Hematopoietic multipotent progenitor cell treated with erythropoietin and hydrocortisone succinate and interleukin-3 and kit ligand, for 17 days (in vitro differentiated cells): ENCODE data around the gene SBK3.
"Not testable (repeated sequence)": the region's sequence is repeated elsewhere in the genome, so short reads cannot be mapped to it uniquely, and the experiment has no call there.

Experiments
- DNase-seq: peaks from one replicate; pipeline ENCODE4 v3.0.0-alpha.2; 2015; ENCODE audit warnings: low spot score

The SBK3 gene

GRCh38 chr19:55516878-55517620, 28.3 kb downstream of the SBK3 start:
- peak; percentile 94 for DNase-seq

- DNase-seq = no peak
These were observed 37.2 kb downstream of the SBK3 start for GRCh38 chr19:55508120-55508519.

- no peak for DNase-seq
These were observed 40.4 kb downstream of the SBK3 start for GRCh38 chr19:55504981-55505380.

GRCh38 chr19:55504252-55504603, 41.1 kb downstream of the SBK3 start:
- no peak for DNase-seq

GRCh38 chr19:55503502-55504251, 41.7 kb downstream of the SBK3 start:
- peak; percentile 92 for DNase-seq

DNA sequence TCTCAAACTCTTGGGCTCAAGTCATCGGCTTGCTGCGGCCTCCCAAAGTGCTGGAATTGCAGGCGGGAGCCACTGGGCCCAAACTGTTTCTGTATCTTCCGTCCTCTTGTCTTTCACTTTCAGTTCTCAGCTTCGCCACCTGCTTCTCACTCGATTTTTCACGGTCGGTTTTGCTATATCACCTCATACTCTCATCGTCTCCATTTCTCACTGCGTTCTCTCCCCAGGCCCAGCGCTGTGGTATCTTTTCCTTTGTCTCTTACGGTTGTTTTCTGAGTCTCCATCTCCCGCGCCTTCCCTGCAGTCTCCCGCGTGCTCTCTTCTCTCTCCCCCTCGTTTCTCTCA, 42.2 kb downstream of the SBK3 start:
- no peak for DNase-seq

DNA sequence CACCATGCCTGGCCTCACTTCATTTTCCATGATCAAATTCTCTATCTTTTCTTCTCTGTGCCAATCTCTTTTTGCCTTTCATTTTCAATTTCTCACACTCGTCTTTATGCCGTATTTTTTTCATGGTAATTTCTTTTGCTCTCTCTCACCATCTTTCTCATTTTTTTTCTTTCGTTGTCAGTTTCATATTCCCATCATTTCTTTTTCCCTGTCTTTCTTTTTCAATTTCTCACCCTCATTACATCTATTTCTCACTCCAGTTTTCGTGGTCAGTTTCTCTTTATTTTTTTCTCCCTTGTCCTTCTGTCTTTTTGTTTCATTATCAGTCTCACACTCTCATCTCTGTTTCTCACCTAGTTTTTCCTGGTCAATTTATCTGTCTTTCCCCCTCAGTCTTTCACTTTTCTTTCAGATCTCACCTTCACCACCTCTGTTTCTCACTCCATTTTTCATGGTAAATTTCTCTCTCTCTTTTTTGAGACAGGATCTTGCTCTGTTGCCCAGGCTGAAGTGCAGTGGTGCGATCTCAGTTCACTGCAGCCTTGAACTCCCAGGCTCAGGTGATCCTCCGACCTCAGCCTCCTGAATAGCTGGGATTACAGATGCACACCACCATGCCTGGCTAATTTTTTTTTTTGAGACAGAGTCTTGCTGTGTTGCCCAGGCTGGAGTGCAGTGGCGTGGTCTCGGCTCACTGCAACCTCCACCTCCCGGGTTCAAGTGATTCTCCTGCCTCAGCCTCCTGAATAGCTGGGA, 43.0 kb downstream of the SBK3 start:
- DNase-seq = no peak

DNA sequence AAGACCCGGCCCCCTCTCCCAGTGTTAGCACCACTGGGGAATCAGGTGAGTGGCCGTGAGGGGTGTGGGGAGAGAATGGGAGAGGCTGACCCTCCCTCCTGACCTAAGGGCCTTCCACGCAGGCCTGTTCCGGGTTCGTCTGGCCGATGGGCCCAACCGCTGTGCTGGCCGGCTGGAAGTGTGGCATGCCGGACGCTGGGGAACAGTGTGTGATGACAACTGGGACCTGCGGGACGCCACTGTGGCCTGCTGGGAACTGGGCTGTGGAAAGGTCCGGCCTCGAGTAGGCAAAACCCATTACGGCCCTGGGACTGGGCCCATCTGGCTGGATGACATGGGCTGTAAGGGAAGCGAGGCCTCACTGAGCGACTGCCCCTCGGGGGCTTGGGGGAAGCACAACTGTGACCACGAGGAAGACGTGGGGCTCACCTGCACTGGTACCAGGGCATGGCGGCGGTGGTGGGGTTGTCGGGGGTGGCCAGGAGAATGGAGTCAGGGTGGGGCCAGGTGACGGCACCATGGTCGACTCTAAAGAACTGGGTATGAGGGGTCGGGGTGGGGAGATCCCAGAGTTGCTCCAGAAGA, 44.9 kb downstream of the SBK3 start:
- no peak for DNase-seq

GRCh38 chr19:55498246-55498840, 47.0 kb downstream of the SBK3 start:
- DNase-seq = no peak

GRCh38 chr19:55497763-55498162, 47.6 kb downstream of the SBK3 start:
- no peak for DNase-seq

DNA sequence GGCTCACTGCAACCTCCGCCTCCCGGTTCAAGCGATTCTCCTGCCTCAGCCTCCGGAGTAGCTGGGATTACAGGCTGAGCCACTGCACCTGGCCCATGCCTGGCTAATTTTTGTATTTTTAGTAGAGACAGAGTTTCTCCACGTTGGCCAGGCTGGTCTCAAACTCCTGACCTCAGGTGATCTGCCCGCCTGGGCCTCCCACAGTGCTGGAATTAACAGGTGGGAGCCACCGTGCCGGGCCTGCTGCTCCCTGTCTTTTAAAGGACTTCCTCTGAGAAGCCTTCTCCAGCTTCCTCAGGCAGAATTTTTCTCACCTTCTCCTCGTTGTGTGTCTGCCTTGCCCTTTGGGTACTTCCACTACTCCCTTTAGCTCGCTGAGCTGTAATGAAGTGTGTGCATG, 48.5 kb downstream of the SBK3 start:
- DNase-seq = not testable (repeated sequence)

DNA sequence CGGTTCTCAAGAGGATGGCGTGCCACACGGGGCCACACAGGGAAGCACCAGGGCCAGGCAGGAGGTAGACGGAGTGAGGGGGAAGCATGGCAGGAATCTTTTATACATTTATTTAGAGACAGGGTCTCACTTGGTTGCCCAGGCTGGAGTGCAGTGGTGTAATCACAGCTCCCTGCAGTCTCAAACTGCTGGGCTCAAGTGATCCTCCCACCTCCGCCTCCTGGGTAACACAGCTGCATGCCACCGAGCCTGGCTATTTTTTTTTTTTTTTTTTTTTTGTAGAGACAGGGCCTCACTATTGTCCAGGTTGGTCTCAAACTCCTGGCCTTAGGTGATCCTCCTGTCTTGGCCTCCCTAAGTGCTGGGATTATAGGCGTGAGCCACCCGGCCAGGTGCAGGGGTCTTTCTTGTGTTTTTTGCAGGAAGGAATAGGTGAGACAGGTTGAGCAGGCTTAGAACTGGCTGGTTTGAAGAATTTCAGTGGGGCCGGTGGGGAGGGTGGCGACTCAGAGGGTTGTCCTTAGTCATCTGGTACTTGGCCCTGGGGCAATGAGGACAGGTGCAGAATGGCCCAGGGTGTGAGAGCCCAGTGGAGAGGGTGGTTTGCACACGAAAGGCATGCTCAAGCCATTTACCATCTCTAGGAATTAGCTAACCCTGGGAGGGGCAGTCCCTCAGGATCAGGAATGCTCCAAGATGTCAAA, 49.5 kb downstream of the SBK3 start:
- no peak for DNase-seq

DNA sequence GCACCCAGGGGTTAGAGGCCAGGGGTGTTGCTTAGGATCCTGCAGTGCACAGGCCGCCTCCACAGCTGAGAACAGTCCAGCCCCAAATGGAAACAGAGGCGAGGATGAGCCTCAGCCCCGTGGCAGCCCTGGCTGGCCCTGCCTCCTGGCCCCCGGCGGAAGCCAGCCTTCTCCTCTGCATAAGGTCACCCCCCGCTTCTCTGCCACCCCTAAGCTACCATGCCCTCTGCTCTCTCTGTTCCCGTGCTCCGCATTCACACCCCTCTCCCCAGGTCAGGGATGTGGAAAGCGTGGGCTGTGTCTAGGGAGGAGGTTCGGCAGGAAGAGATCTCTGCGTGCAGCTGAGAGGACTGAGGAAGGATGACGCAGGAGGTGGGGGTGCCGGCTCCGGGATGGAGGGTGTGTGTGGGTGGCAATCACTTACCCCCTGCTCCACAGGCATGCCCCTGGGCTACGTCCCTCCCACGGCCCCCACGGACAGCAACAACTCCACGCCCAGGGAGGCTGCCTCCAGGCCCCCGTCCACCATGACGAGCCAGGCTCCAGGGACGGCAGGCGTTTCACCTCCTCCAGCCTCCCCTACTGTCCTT, 51.1 kb downstream of the SBK3 start:
- no peak for DNase-seq

DNA sequence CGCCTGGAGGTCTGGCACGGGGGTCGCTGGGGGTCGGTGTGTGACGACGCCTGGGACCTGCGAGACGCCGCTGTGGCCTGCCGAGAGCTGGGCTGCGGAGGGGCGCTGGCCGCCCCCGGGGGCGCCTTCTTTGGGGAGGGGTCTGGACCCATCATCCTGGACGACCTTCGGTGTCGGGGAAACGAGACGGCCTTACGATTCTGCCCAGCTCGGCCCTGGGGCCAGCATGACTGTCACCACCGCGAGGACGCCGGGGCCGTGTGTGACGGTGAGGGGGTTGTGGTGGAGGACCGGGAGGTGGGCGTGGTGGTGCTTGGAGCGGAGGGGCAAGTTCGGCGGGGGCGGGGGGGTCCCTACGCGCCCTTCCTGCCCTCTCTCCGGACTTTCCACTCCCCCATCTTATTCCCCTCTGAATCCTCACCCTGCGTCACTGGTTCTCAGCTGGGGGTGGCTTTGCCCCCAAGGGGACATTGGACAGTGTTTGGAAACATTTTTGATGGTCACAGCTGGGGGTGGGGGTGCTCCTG, 51.6 kb downstream of the SBK3 start:
- DNase-seq = no peak

GRCh38 chr19:55493052-55493644, 52.2 kb downstream of the SBK3 start:
- no peak for DNase-seq

DNA sequence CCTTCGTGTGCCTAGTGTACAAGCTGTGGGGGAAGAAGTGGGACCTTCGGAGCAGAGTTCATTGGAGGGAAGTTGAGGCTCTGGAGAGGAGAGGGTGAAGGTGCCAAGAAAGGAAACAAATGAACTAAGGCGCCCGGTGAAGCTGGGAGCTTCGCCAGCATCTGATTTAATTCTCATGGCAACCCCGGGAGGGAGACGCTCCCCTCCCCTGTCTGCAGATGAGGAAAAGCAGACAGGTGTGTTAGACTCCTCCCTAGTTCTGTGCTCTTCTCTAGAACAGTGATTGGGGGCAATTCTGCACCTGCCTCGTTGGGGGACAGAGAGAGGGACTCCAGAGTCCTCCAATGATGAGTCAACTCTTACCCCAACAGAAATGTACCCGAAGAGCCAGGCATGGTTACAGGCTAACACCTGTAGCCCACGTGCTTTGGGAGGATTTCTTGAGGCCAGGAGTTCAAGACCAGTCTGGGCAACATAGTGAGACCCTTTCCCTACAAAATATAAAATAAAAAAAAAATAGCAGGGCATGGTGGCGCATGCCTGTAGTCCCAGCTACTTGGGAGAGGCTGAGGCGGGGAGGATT, 52.9 kb downstream of the SBK3 start:
- DNase-seq = no peak

DNA sequence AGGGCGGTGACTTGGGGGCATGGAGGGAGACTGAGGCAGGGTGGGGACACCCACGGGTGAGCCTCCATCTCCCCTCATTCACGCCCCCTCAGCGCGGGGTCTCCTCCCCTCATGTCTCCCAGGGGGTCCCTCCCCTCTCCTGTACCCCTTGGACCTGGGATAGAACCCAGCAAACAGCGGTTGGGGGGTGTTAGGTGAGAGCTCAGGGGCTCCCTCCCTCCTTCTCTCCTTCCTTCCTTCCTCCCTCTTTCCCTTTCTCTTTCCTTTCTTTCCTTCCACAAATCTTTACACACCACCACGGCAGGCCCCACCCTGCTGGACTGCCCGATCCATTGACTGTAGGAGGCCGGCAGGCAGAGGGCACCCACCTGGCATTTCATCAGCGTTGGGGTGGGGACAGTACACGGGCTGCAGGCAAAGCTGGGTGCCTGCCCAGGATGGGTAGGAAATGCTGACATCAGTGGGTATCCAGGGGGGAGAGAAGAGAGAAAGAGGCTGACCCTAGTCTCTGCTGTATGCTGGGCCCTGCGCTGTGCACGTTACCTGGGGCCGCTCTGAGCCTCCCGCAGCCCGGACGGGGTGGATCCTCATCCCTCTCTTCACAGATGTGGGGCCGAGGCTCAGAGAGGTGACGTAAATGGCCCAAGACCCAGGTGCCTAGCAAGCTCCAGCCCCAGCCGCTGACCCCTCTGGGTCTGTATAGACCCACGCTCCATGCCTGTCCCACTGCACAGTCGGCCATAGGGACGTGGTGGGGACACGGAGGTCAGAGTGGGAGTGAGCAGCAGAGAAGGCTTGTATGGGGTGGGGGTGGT, 53.6 kb downstream of the SBK3 start:
- no peak for DNase-seq
